ENCODE results near the gene CDAN1.

Gene CDAN1

GRCh38 chr15:42707068-42707467 lies 29.9 kb downstream of the CDAN1 start:
- H3K9me3 Mint-ChIP-seq = no peaks in the 10 kb centered on the region
- no peak overlapping the region for H3K27ac Mint-ChIP-seq
- no peak overlapping the region for H3K4me3 Mint-ChIP-seq
- H3K36me3 Mint-ChIP-seq (ENCODE audit: low read depth) = peaks cover 2% of the 10 kb centered on the region
- no peaks in the 10 kb centered on the region for H3K27me3 Mint-ChIP-seq
- H3K4me1 Mint-ChIP-seq (ENCODE audit: low read depth) = peaks cover 7% of the 10 kb centered on the region
- DNase-seq = no peak

- Mint-ChIP-seq H3K27ac (no peak overlapping the region), H3K36me3 (ENCODE audit: low read depth) (peaks cover 2% of the 10 kb centered on the region), H3K4me1 (ENCODE audit: low read depth) (peaks cover 7% of the 10 kb centered on the region), H3K4me3 (no peak overlapping the region), H3K9me3 (no peaks in the 10 kb centered on the region), H3K27me3 (no peaks in the 10 kb centered on the region)
- no peak for DNase-seq
Measured at GRCh38 chr15:42705336-42705735, 31.6 kb downstream of the CDAN1 start.

- Mint-ChIP-seq H3K4me1 (ENCODE audit: low read depth) (peaks cover 7% of the 10 kb centered on the region), H3K4me3 (no peak overlapping the region), H3K36me3 (ENCODE audit: low read depth) (peaks cover 6% of the 10 kb centered on the region), H3K27me3 (no peaks in the 10 kb centered on the region), H3K27ac (no peak overlapping the region), H3K9me3 (no peaks in the 10 kb centered on the region)
- DNase-seq = peak; percentile 60
Measured at GRCh38 chr15:42704492-42704926, 32.4 kb downstream of the CDAN1 start.

- Mint-ChIP-seq H3K36me3 (ENCODE audit: low read depth) (peaks cover 11% of the 10 kb centered on the region), H3K4me1 (ENCODE audit: low read depth) (peaks cover under 1% of the 10 kb centered on the region), H3K27ac (peak overlapping the region; percentile 1), H3K4me3 (no peak overlapping the region), H3K27me3 (no peaks in the 10 kb centered on the region), H3K9me3 (no peaks in the 10 kb centered on the region)
- DNase-seq = no peak
Measured at GRCh38 chr15:42696626-42697025, 40.3 kb downstream of the CDAN1 start.

- Mint-ChIP-seq H3K36me3 (ENCODE audit: low read depth) (peaks cover 11% of the 10 kb centered on the region), H3K27me3 (no peaks in the 10 kb centered on the region), H3K9me3 (no peaks in the 10 kb centered on the region), H3K27ac (no peak overlapping the region), H3K4me1 (ENCODE audit: low read depth) (peaks cover 6% of the 10 kb centered on the region), H3K4me3 (no peak overlapping the region)
- no peak for DNase-seq
Measured at GRCh38 chr15:42695527-42696071, 41.3 kb downstream of the CDAN1 start.

- Mint-ChIP-seq H3K27me3 (no peaks in the 10 kb centered on the region), H3K36me3 (ENCODE audit: low read depth) (peaks cover 6% of the 10 kb centered on the region), H3K9me3 (no peaks in the 10 kb centered on the region), H3K4me1 (ENCODE audit: low read depth) (peaks cover 6% of the 10 kb centered on the region), H3K27ac (no peak overlapping the region), H3K4me3 (no peak overlapping the region)
- no peak for DNase-seq
Measured at GRCh38 chr15:42694398-42694797, 42.5 kb downstream of the CDAN1 start.

GRCh38 chr15:42693942-42694341 lies 43.0 kb downstream of the CDAN1 start:
- H3K27me3 Mint-ChIP-seq = no peaks in the 10 kb centered on the region
- DNase-seq = no peak
- H3K27ac Mint-ChIP-seq = no peak overlapping the region
- H3K9me3 Mint-ChIP-seq = no peaks in the 10 kb centered on the region
- H3K4me3 Mint-ChIP-seq = no peak overlapping the region
- peaks cover 6% of the 10 kb centered on the region for H3K4me1 Mint-ChIP-seq (ENCODE audit: low read depth)
- peaks cover 6% of the 10 kb centered on the region for H3K36me3 Mint-ChIP-seq (ENCODE audit: low read depth)

GRCh38 chr15:42693496-42693895 lies 43.4 kb downstream of the CDAN1 start:
- Mint-ChIP-seq H3K27ac (no peak overlapping the region), H3K27me3 (no peaks in the 10 kb centered on the region), H3K9me3 (no peaks in the 10 kb centered on the region), H3K36me3 (ENCODE audit: low read depth) (peaks cover 6% of the 10 kb centered on the region), H3K4me3 (no peak overlapping the region), H3K4me1 (ENCODE audit: low read depth) (peaks cover 6% of the 10 kb centered on the region)
- no peak for DNase-seq

- Mint-ChIP-seq H3K36me3 (ENCODE audit: low read depth) (peaks cover 6% of the 10 kb centered on the region), H3K4me3 (no peak overlapping the region), H3K4me1 (ENCODE audit: low read depth) (peaks cover 6% of the 10 kb centered on the region), H3K9me3 (no peaks in the 10 kb centered on the region), H3K27me3 (no peaks in the 10 kb centered on the region), H3K27ac (no peak overlapping the region)
- no peak for DNase-seq
Measured at GRCh38 chr15:42692997-42693396, 43.9 kb downstream of the CDAN1 start.

- H3K4me1 Mint-ChIP-seq (ENCODE audit: low read depth) = peaks cover 6% of the 10 kb centered on the region
- H3K9me3 Mint-ChIP-seq = no peaks in the 10 kb centered on the region
- H3K27ac Mint-ChIP-seq = no peak overlapping the region
- H3K4me3 Mint-ChIP-seq = no peak overlapping the region
- peaks cover 3% of the 10 kb centered on the region for H3K36me3 Mint-ChIP-seq (ENCODE audit: low read depth)
- no peaks in the 10 kb centered on the region for H3K27me3 Mint-ChIP-seq
- no peak for DNase-seq
Measured at GRCh38 chr15:42692536-42692935, 44.4 kb downstream of the CDAN1 start.

GRCh38 chr15:42691770-42692169 lies 45.2 kb downstream of the CDAN1 start:
- Mint-ChIP-seq H3K9me3 (no peaks in the 10 kb centered on the region), H3K4me1 (ENCODE audit: low read depth) (peaks cover 6% of the 10 kb centered on the region), H3K36me3 (ENCODE audit: low read depth) (peaks cover 7% of the 10 kb centered on the region), H3K4me3 (no peak overlapping the region), H3K27me3 (no peaks in the 10 kb centered on the region), H3K27ac (peak overlapping the region; percentile 20)
- DNase-seq = no peak

GRCh38 chr15:42691308-42691707 lies 45.6 kb downstream of the CDAN1 start:
- H3K4me1 Mint-ChIP-seq (ENCODE audit: low read depth) = peaks cover 6% of the 10 kb centered on the region

GRCh38 chr15:42688301-42688700 lies 48.6 kb downstream of the CDAN1 start:
- Mint-ChIP-seq H3K27me3 (no peaks in the 10 kb centered on the region), H3K4me1 (ENCODE audit: low read depth) (peaks cover 6% of the 10 kb centered on the region), H3K36me3 (ENCODE audit: low read depth) (peaks cover 14% of the 10 kb centered on the region), H3K4me3 (no peak overlapping the region), H3K27ac (no peak overlapping the region), H3K9me3 (no peaks in the 10 kb centered on the region)
- DNase-seq = no peak

More at GRCh38 chr15:42691308-42691707, 45.6 kb downstream of the CDAN1 start:
- peaks cover 7% of the 10 kb centered on the region for H3K36me3 Mint-ChIP-seq (ENCODE audit: low read depth)
- no peak overlapping the region for H3K4me3 Mint-ChIP-seq
- no peaks in the 10 kb centered on the region for H3K9me3 Mint-ChIP-seq
- no peaks in the 10 kb centered on the region for H3K27me3 Mint-ChIP-seq
- DNase-seq = no peak
- peak overlapping the region; percentile 20 for H3K27ac Mint-ChIP-seq

- H3K36me3 Mint-ChIP-seq (ENCODE audit: low read depth) = peaks cover 17% of the 10 kb centered on the region
- H3K9me3 Mint-ChIP-seq = no peaks in the 10 kb centered on the region
- no peak for DNase-seq
- H3K27me3 Mint-ChIP-seq = no peaks in the 10 kb centered on the region
- no peak overlapping the region for H3K4me3 Mint-ChIP-seq
- peaks cover 6% of the 10 kb centered on the region for H3K4me1 Mint-ChIP-seq (ENCODE audit: low read depth)
- no peak overlapping the region for H3K27ac Mint-ChIP-seq
Measured at GRCh38 chr15:42687740-42688139, 49.2 kb downstream of the CDAN1 start.

GRCh38 chr15:42686281-42686680 lies 50.6 kb downstream of the CDAN1 start:
- Mint-ChIP-seq H3K4me1 (ENCODE audit: low read depth) (peaks cover 2% of the 10 kb centered on the region), H3K4me3 (no peak overlapping the region), H3K27ac (no peak overlapping the region), H3K27me3 (no peaks in the 10 kb centered on the region), H3K36me3 (ENCODE audit: low read depth) (peaks cover 27% of the 10 kb centered on the region), H3K9me3 (no peaks in the 10 kb centered on the region)
- no peak for DNase-seq

GRCh38 chr15:42681119-42681518 lies 55.8 kb downstream of the CDAN1 start:
- no peak for DNase-seq
- H3K27ac Mint-ChIP-seq = no peak overlapping the region
- H3K36me3 Mint-ChIP-seq (ENCODE audit: low read depth) = peaks cover 38% of the 10 kb centered on the region

More at GRCh38 chr15:42681119-42681518, 55.8 kb downstream of the CDAN1 start:
- Mint-ChIP-seq H3K27me3 (no peaks in the 10 kb centered on the region), H3K9me3 (no peaks in the 10 kb centered on the region), H3K4me1 (ENCODE audit: low read depth) (peaks cover 12% of the 10 kb centered on the region), H3K4me3 (no peak overlapping the region)

All from activated T-cell treated with anti-CD3 and anti-CD28 coated beads, Interleukin-2, amount 50 U/mL, for 24 hours (primary cell).